ENCODE data around the gene RHNO1.

DNA sequence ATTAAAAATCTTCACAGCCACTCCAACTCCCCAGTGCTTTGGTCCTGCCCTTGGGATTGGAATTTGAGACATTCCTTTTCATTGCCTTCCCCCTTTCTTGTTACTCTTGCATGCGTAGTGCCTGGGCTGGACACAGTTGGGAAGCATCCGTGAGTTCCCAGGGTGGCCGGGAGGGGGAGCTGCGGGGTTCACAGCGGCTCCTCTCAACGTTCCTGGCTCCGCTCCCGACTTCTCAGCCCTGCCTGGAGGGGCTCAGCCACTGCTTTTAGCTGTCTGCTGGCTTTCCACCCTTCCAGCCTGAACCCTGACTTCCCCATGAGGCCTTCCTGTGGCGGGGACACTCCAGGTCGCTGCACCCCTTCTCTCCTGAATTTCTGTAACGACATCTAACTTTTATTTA is 23.4 kb upstream of the RHNO1 start:
- TF ChIP-seq, protein P1, sequence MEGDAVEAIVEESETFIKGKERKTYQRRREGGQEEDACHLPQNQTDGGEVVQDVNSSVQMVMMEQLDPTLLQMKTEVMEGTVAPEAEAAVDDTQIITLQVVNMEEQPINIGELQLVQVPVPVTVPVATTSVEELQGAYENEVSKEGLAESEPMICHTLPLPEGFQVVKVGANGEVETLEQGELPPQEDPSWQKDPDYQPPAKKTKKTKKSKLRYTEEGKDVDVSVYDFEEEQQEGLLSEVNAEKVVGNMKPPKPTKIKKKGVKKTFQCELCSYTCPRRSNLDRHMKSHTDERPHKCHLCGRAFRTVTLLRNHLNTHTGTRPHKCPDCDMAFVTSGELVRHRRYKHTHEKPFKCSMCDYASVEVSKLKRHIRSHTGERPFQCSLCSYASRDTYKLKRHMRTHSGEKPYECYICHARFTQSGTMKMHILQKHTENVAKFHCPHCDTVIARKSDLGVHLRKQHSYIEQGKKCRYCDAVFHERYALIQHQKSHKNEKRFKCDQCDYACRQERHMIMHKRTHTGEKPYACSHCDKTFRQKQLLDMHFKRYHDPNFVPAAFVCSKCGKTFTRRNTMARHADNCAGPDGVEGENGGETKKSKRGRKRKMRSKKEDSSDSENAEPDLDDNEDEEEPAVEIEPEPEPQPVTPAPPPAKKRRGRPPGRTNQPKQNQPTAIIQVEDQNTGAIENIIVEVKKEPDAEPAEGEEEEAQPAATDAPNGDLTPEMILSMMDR (conservative IDR thresholded peaks at IDR 0.05; ENCODE audit: low read depth, low read length) = peak; percentile 91
- no peak for TF ChIP-seq EZH2 (IDR thresholded peaks at IDR 0.05; ENCODE audit: borderline replicate concordance, low read depth, low read length, poor library complexity, severe bottlenecking)
